Endodermal cell (in vitro differentiated cells): ENCODE measurements around the gene PIK3C3. TPM values are rescaled to one million over a fixed set of nuclear protein-coding genes. Genes with fewer than 3 reads are reported as not detected.

Experiments
- DNase-seq: peaks from one replicate; pipeline ENCODE4 v3.0.0-alpha.2; 2017
- H3K27ac ChIP-seq: 2 replicates; pipeline ENCODE4 v1.5.1; 2013; ENCODE audit warnings: mild to moderate bottlenecking, low read depth, low read length, moderate library complexity
- H3K27me3 ChIP-seq: 2 replicates; pipeline ENCODE4 v1.6.1; 2013; ENCODE audit warnings: mild to moderate bottlenecking, low read length, moderate library complexity; ENCODE audit not compliant: insufficient read depth, control insufficient read depth, poor library complexity, severe bottlenecking
- H3K36me3 ChIP-seq: 2 replicates; pipeline ENCODE4 v1.7.0; 2013; ENCODE audit warnings: mild to moderate bottlenecking, low read length, moderate library complexity; ENCODE audit not compliant: control insufficient read depth, insufficient read depth
- H3K4me1 ChIP-seq: one replicate; pipeline ENCODE4 v1.7.0; 2013; ENCODE audit warnings: low read length; ENCODE audit not compliant: control insufficient read depth, insufficient read depth
- H3K4me3 ChIP-seq: 2 replicates; pipeline ENCODE4 v1.5.1; 2013; ENCODE audit warnings: mild to moderate bottlenecking, low read length, moderate library complexity
- H3K9ac ChIP-seq: 2 replicates; pipeline ENCODE4 v1.6.1; 2013; ENCODE audit warnings: mild to moderate bottlenecking, low read length, moderate library complexity; ENCODE audit not compliant: poor library complexity, severe bottlenecking; ENCODE audit errors: extremely low read depth
- H3K9me3 ChIP-seq: 2 replicates; pipeline ENCODE4 v1.6.1; 2013; ENCODE audit warnings: mild to moderate bottlenecking, low read length, moderate library complexity; ENCODE audit not compliant: control insufficient read depth
- H3K27ac Mint-ChIP-seq: 2 replicates; pipeline ENCODE4 v1.8.0; 2020; ENCODE audit warnings: mixed read lengths
- H3K27me3 Mint-ChIP-seq: 2 replicates; pipeline ENCODE4 v1.8.0; 2021; ENCODE audit warnings: mild to moderate bottlenecking, mixed read lengths; ENCODE audit not compliant: insufficient read depth
- H3K36me3 Mint-ChIP-seq: 2 replicates; pipeline ENCODE4 v1.8.0; 2020; ENCODE audit warnings: low read depth, mixed read lengths
- H3K4me1 Mint-ChIP-seq: 2 replicates; pipeline ENCODE4 v1.8.0; 2020; ENCODE audit warnings: mixed read lengths
- H3K4me3 Mint-ChIP-seq: 2 replicates; pipeline ENCODE4 v1.8.0; 2020; ENCODE audit warnings: mild to moderate bottlenecking, moderate library complexity, mixed read lengths
- H3K9me3 Mint-ChIP-seq: 2 replicates; pipeline ENCODE4 v1.8.0; 2020; ENCODE audit warnings: mild to moderate bottlenecking, mixed read lengths
- WGBS, 2 experiments: methylation state at CpG; one replicate each; pipeline versions ENCODE4 v1.1.5 to v1.1.7; 2013; ENCODE audit warnings: missing lambda C conversion rate in 2 of 2, mixed read lengths in 1 of 2; ENCODE audit not compliant: insufficient coverage in 1 of 2, insufficient read length in 1 of 2; 5-methylcytosine and 5-hydroxymethylcytosine counted together
- total RNA-seq, 2 donors: library from RNA; stranded (reverse); fragmentation: NEBNext Ultra II Directional in 1 of 2; extraction: Animal tissue kit (Norgen Biotek cat#: 25700) in 1 of 2; gene quantifications; 2 replicates in 1 of 2; 3 replicates in 1 of 2; pipeline ENCODE4 v1.2.1, GENCODE V29; 2021
- TF ChIP-seq, protein P1 (sequence below): fragments of 200-600 bp; sonication (generic); conservative IDR thresholded peaks from 2 replicates; pipeline ENCODE4 v1.5.0; 2021; ENCODE audit warnings: antibody characterized with exemption, mild to moderate bottlenecking

PIK3C3 gene
- total RNA-seq, 2 donors from 2014 or later = 47.0 to 64.8 TPM

DNA sequence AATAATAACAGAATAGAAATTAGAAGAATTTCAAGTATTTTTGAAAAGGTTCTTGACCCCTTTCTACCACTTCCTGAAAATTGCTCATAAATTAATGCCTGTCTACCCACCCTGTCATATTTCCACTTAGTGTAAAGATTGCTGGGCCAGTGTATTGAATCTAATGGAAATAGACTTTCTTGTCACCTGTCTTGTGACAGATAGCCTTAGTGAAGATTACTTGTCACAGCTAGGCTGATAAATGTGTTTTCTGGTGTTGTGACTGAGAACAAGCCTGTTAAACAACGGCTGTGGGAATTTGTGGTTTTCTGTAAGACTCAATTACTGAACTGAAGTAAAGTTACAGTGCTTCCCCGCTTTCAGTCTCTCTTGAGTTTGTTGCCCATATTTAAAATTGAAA lies 37.0 kb downstream of the PIK3C3 start:
- no peaks in the 10 kb centered on the region for H3K9me3 ChIP-seq
- no peak overlapping the region for H3K4me3 ChIP-seq
- peaks cover 40% of the 10 kb centered on the region for H3K36me3 ChIP-seq
- H3K27ac ChIP-seq = no peak overlapping the region
- H3K27me3 Mint-ChIP-seq = no peaks in the 10 kb centered on the region
- no peaks in the 10 kb centered on the region for H3K27me3 ChIP-seq
- H3K4me3 Mint-ChIP-seq = no peak overlapping the region
- H3K9me3 Mint-ChIP-seq = no peaks in the 10 kb centered on the region
- no peaks in the 10 kb centered on the region for H3K4me1 ChIP-seq
- WGBS, 2 experiments = 90 to 100% methylated on average over 1 to 2 of the region's 2 CpGs
- TF ChIP-seq, protein P1, sequence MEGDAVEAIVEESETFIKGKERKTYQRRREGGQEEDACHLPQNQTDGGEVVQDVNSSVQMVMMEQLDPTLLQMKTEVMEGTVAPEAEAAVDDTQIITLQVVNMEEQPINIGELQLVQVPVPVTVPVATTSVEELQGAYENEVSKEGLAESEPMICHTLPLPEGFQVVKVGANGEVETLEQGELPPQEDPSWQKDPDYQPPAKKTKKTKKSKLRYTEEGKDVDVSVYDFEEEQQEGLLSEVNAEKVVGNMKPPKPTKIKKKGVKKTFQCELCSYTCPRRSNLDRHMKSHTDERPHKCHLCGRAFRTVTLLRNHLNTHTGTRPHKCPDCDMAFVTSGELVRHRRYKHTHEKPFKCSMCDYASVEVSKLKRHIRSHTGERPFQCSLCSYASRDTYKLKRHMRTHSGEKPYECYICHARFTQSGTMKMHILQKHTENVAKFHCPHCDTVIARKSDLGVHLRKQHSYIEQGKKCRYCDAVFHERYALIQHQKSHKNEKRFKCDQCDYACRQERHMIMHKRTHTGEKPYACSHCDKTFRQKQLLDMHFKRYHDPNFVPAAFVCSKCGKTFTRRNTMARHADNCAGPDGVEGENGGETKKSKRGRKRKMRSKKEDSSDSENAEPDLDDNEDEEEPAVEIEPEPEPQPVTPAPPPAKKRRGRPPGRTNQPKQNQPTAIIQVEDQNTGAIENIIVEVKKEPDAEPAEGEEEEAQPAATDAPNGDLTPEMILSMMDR = no peak
- no peaks in the 10 kb centered on the region for H3K4me1 Mint-ChIP-seq
- no peak overlapping the region for H3K27ac Mint-ChIP-seq
- H3K9ac ChIP-seq = no peak overlapping the region
- no peak for DNase-seq
- H3K36me3 Mint-ChIP-seq = peaks cover 27% of the 10 kb centered on the region

DNA sequence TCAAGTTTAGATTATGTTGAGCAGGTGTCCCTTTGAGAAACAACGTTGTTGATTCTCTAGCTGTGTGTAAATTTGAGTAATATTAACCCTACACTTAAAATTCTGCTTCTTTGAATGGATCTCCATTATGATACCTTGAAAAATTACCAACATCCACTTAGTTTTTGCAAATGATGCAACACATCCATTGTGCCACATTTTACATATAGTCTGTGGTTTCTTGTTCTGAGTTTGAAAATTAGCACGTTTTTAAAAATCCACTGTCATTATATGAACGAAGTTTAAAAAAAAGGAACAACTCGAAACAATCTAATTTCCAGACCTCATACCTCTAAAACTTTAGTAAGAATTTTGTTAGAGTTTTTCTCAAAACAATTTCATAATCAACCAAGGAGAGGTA lies 37.7 kb downstream of the PIK3C3 start:
- peaks cover 28% of the 10 kb centered on the region for H3K36me3 Mint-ChIP-seq
- Histone ChIP-seq H3K9me3 (no peaks in the 10 kb centered on the region), H3K36me3 (peaks cover 46% of the 10 kb centered on the region), H3K27ac (no peak overlapping the region), H3K9ac (no peak overlapping the region), H3K4me1 (no peaks in the 10 kb centered on the region), H3K27me3 (no peaks in the 10 kb centered on the region), H3K4me3 (no peak overlapping the region)
- TF ChIP-seq, protein P1 = no peak
- DNase-seq = no peak
- no peak overlapping the region for H3K4me3 Mint-ChIP-seq
- H3K4me1 Mint-ChIP-seq = no peaks in the 10 kb centered on the region
- no peaks in the 10 kb centered on the region for H3K27me3 Mint-ChIP-seq
- no peaks in the 10 kb centered on the region for H3K9me3 Mint-ChIP-seq
- no peak overlapping the region for H3K27ac Mint-ChIP-seq
- 92% methylated on average over 2 of the region's 4 CpGs; no CpG with 5 or more reads in 1 of the 2 experiments for WGBS, 2 experiments

DNA sequence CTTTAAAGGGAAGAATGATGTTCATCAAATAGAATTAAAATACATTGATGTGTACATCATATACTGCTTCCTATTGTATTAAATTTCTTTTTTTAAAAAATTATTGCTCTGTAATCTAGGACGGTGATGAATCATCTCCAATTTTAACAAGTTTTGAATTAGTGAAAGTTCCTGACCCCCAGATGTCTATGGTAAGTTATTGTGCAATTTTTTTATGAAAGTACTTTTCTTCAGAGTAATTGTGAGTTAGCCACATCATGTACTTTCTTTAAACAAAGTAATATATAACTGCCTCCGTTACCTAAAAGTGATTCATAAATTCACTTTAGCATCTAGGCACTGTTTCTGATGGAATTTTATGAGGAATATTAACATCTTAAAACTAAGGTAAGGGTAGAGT lies 38.1 kb downstream of the PIK3C3 start:
- H3K4me3 Mint-ChIP-seq = no peak overlapping the region
- WGBS, 2 experiments = 89 to 100% methylated on average over 1 of the region's 2 CpGs

More for the DNA sequence above, 38.1 kb downstream of the PIK3C3 start:
- Histone ChIP-seq H3K4me1 (no peaks in the 10 kb centered on the region), H3K4me3 (no peak overlapping the region), H3K27me3 (no peaks in the 10 kb centered on the region), H3K9ac (no peak overlapping the region), H3K36me3 (peaks cover 50% of the 10 kb centered on the region), H3K27ac (no peak overlapping the region), H3K9me3 (no peaks in the 10 kb centered on the region)
- TF ChIP-seq, protein P1 = no peak
- peaks cover 31% of the 10 kb centered on the region for H3K36me3 Mint-ChIP-seq
- H3K27me3 Mint-ChIP-seq = no peaks in the 10 kb centered on the region
- H3K27ac Mint-ChIP-seq = no peak overlapping the region
- no peak for DNase-seq
- H3K9me3 Mint-ChIP-seq = no peaks in the 10 kb centered on the region
- H3K4me1 Mint-ChIP-seq = no peaks in the 10 kb centered on the region
